Measurements from ENCODE around the gene TXNDC2. TPM values are rescaled to one million over a fixed set of nuclear protein-coding genes. Genes with fewer than 3 reads are reported as not detected.

Gene TXNDC2
- total and polyA plus RNA-seq, 2 experiments from 2014 or later: not detected

GRCh38 chr18:9841752-9842151 lies 44.0 kb upstream of the TXNDC2 start:
- Histone ChIP-seq H3K4me1 (ENCODE audit: insufficient read depth) (no peaks in the 10 kb centered on the region), H3K9me2 (ENCODE audit: insufficient read depth) (no peaks in the 10 kb centered on the region), H3K4me2 (ENCODE audit: unreplicated experiment) (no peak overlapping the region), H3K9me3 (ENCODE audit: low read depth) (no peaks in the 10 kb centered on the region), H3K9ac (no peak overlapping the region), H3F3A (ENCODE audit: insufficient read depth) (no peaks in the 10 kb centered on the region), H3K79me2 (ENCODE audit: insufficient read depth) (no peaks in the 10 kb centered on the region), H3K36me3 (ENCODE audit: low read depth) (peaks cover 3% of the 10 kb centered on the region; the same call in 1 of the 2 replicates), H3K4me3 (no peak overlapping the region), H3K27ac (no peak overlapping the region), H4K20me1 (ENCODE audit: insufficient read depth) (no peaks in the 10 kb centered on the region), H2AFZ (no peak overlapping the region), H3K27me3 (replicated peaks; ENCODE audit: insufficient read depth) (no peaks in the 10 kb centered on the region)
- no peak for TF ChIP-seq EZH2 (IDR thresholded peaks at IDR 0.05; ENCODE audit: insufficient read depth, poor library complexity, severe bottlenecking)
- no peak for TF ChIP-seq EZH2phosphoT487 (IDR thresholded peaks at IDR 0.05; ENCODE audit: insufficient read depth, low read depth)
- no peak for DNase-seq
- in situ Hi-C loops (cut with MboI): no loop called here
- 58 to 63% methylated on average over 4 of the region's 4 CpGs for WGBS, 2 experiments (ENCODE audit: low coverage in 1 of 2, low lambda C conversion rate in 2 of 2, missing lambda C conversion rate in 2 of 2)

GRCh38 chr18:9842448-9842847 lies 43.3 kb upstream of the TXNDC2 start:
- no peaks in the 10 kb centered on the region for H3K4me1 ChIP-seq (ENCODE audit: insufficient read depth)
- no peak overlapping the region for H2AFZ ChIP-seq
- H3K4me3 ChIP-seq: no peak overlapping the region
- H3K79me2 ChIP-seq (ENCODE audit: insufficient read depth): no peaks in the 10 kb centered on the region
- H3K27ac ChIP-seq: no peak overlapping the region
- H3K27me3 ChIP-seq (replicated peaks; ENCODE audit: insufficient read depth): no peaks in the 10 kb centered on the region
- no peaks in the 10 kb centered on the region for H4K20me1 ChIP-seq (ENCODE audit: insufficient read depth)
- 97 to 99% methylated on average over 6 of the region's 6 CpGs for WGBS, 2 experiments (ENCODE audit: low coverage in 1 of 2, low lambda C conversion rate in 2 of 2, missing lambda C conversion rate in 2 of 2)
- no peaks in the 10 kb centered on the region for H3F3A ChIP-seq (ENCODE audit: insufficient read depth)
- no peak for DNase-seq
- no peak overlapping the region for H3K9ac ChIP-seq
- no peak overlapping the region for H3K4me2 ChIP-seq (ENCODE audit: unreplicated experiment)
- in situ Hi-C loops (cut with MboI): no loop called here
- no peaks in the 10 kb centered on the region for H3K9me2 ChIP-seq (ENCODE audit: insufficient read depth)
- H3K9me3 ChIP-seq (ENCODE audit: low read depth): no peaks in the 10 kb centered on the region
- peaks cover 6% of the 10 kb centered on the region; the same call in 1 of the 2 replicates for H3K36me3 ChIP-seq (ENCODE audit: low read depth)
- no peak for TF ChIP-seq EZH2 (IDR thresholded peaks at IDR 0.05; ENCODE audit: insufficient read depth, poor library complexity, severe bottlenecking)
- TF ChIP-seq EZH2phosphoT487 (IDR thresholded peaks at IDR 0.05; ENCODE audit: insufficient read depth, low read depth): no peak

GRCh38 chr18:9845256-9845655 lies 40.5 kb upstream of the TXNDC2 start:
- Histone ChIP-seq H3K79me2 (ENCODE audit: insufficient read depth) (no peaks in the 10 kb centered on the region), H2AFZ (no peak overlapping the region), H3F3A (ENCODE audit: insufficient read depth) (no peaks in the 10 kb centered on the region), H3K27me3 (replicated peaks; ENCODE audit: insufficient read depth) (no peaks in the 10 kb centered on the region), H3K9me2 (ENCODE audit: insufficient read depth) (no peaks in the 10 kb centered on the region), H3K27ac (no peak overlapping the region), H3K4me1 (ENCODE audit: insufficient read depth) (no peaks in the 10 kb centered on the region), H4K20me1 (ENCODE audit: insufficient read depth) (no peaks in the 10 kb centered on the region), H3K9me3 (ENCODE audit: low read depth) (no peaks in the 10 kb centered on the region), H3K4me2 (ENCODE audit: unreplicated experiment) (no peak overlapping the region), H3K9ac (no peak overlapping the region), H3K36me3 (ENCODE audit: low read depth) (peaks cover 10% of the 10 kb centered on the region; the same call in 1 of the 2 replicates), H3K4me3 (no peak overlapping the region)
- no peak for DNase-seq
- WGBS, 2 experiments (ENCODE audit: low coverage in 1 of 2, low lambda C conversion rate in 2 of 2, missing lambda C conversion rate in 2 of 2): 97 to 98% methylated on average over 3 of the region's 3 CpGs
- no peak for TF ChIP-seq EZH2 (IDR thresholded peaks at IDR 0.05; ENCODE audit: insufficient read depth, poor library complexity, severe bottlenecking)
- TF ChIP-seq EZH2phosphoT487 (IDR thresholded peaks at IDR 0.05; ENCODE audit: insufficient read depth, low read depth): no peak
- in situ Hi-C loops (cut with MboI): no loop called here

DNA sequence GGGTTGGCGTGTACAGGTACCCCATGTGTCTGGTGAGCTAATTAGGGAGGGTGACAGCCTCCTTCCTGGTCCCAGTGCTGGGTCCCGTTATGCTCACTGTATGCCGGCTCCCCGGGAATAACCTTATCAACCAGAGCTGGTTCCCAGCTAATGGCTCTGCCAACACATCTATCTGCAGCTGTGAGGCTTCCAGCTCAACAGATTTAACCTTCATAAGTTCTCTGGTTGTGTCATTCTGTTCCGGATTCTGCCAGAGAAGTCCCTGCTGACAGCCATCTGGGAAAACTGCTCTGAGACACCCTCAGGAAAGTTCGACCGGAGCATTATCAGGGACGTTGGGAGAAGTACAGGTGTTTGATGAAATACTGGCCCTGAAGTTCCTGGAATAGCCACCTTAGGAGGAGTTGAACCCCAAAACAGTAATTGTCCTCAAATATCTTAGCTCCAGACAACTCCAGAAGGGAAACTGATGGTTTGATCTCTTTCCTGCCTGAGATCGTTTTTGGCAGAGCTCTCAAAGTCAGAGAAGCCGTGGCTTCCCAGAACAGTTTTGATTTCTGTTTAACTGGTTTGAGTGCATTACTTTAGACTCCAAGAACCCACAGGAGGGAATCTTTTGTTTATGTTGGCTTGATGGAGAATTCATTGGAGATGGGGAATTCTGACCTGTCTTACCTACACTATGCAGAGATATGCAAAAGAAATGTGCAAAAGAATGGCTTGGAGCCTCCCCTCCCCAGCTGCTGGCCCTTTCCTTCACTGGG lies 39.4 kb upstream of the TXNDC2 start:
- H3K9ac ChIP-seq: no peak overlapping the region
- H2AFZ ChIP-seq: no peak overlapping the region
- H3K4me2 ChIP-seq (ENCODE audit: unreplicated experiment): no peak overlapping the region
- DNase-seq: no peak
- H3K79me2 ChIP-seq (ENCODE audit: insufficient read depth): no peaks in the 10 kb centered on the region
- no peak for TF ChIP-seq EZH2phosphoT487 (IDR thresholded peaks at IDR 0.05; ENCODE audit: insufficient read depth, low read depth)
- TF ChIP-seq EZH2 (IDR thresholded peaks at IDR 0.05; ENCODE audit: insufficient read depth, poor library complexity, severe bottlenecking): no peak
- H3K9me2 ChIP-seq (ENCODE audit: insufficient read depth): no peaks in the 10 kb centered on the region
- no peak overlapping the region for H3K4me3 ChIP-seq
- peaks cover 10% of the 10 kb centered on the region; the same call in 1 of the 2 replicates for H3K36me3 ChIP-seq (ENCODE audit: low read depth)
- H3F3A ChIP-seq (ENCODE audit: insufficient read depth): no peaks in the 10 kb centered on the region
- 77% methylated on average over 10 of the region's 10 CpGs for WGBS, 2 experiments (ENCODE audit: low coverage in 1 of 2, low lambda C conversion rate in 2 of 2, missing lambda C conversion rate in 2 of 2)
- H3K4me1 ChIP-seq (ENCODE audit: insufficient read depth): no peaks in the 10 kb centered on the region
- in situ Hi-C loops (cut with MboI): no loop called here
- H3K27me3 ChIP-seq (replicated peaks; ENCODE audit: insufficient read depth): no peaks in the 10 kb centered on the region
- no peak overlapping the region for H3K27ac ChIP-seq
- H3K9me3 ChIP-seq (ENCODE audit: low read depth): no peaks in the 10 kb centered on the region
- H4K20me1 ChIP-seq (ENCODE audit: insufficient read depth): no peaks in the 10 kb centered on the region
